Ovary (tissue), 9 donors: ENCODE data around the gene SDR42E2. TPM values are rescaled to one million over a fixed set of nuclear protein-coding genes. Genes with fewer than 3 reads are reported as not detected.

Experiments
- DNase-seq, 5 donors: peaks; one replicate each; pipeline ENCODE4 v3.0.0-alpha.2; 2019 to 2020
- H3K27ac ChIP-seq, 2 donors: fragments of 200-600 bp; one replicate each; pipeline versions ENCODE4 v1.5.1 to v1.8.0; 2019 to 2022
- H3K27me3 ChIP-seq: fragments of 200-600 bp; one replicate; pipeline ENCODE4 v1.8.0; 2022
- H3K36me3 ChIP-seq: fragments of 200-600 bp; sonication (generic); one replicate; pipeline ENCODE4 v1.5.1; 2019
- H3K4me1 ChIP-seq: one replicate; pipeline ENCODE4 v1.8.1; 2013; ENCODE audit warnings: mild to moderate bottlenecking, moderate library complexity; ENCODE audit not compliant: insufficient read depth
- H3K4me3 ChIP-seq: fragments of 200-600 bp; sonication (generic); one replicate; pipeline ENCODE4 v1.5.1; 2017
- H3K9me3 ChIP-seq, 2 donors: fragments of 200-600 bp in 1 of 2; sonication (generic) in 1 of 2; one replicate each; pipeline versions ENCODE4 v1.5.1 to v1.8.1; 2013 to 2019; ENCODE audit warnings: mild to moderate bottlenecking in 1 of 2, moderate library complexity in 1 of 2
- CTCF ChIP-seq, 3 donors: fragments of 450-650 bp in 2 of 3; fragments of 200-600 bp in 1 of 3; IDR thresholded peaks; one replicate each; pipeline versions ENCODE4 v1.5.1 to v1.8.0; 2016 to 2022; ENCODE audit warnings: antibody characterized with exemption in 3 of 3, mild to moderate bottlenecking in 1 of 3
- EP300 ChIP-seq: sonication (generic); formaldehyde crosslinking; IDR thresholded peaks from one replicate; pipeline ENCODE4 v1.6.1; 2017; ENCODE audit warnings: antibody characterized with exemption
- POLR2A ChIP-seq: fragments of 450-650 bp; IDR thresholded peaks from one replicate; pipeline ENCODE4 v1.6.1; 2017; ENCODE audit warnings: antibody characterized with exemption, mild to moderate bottlenecking, moderate library complexity
- WGBS, 3 donors: extraction: QIAGEN DNeasy Blood & Tissue Kit in 1 of 3; methylation state at CpG; one replicate each; pipeline versions ENCODE4 v1.1.5 to v1.1.7; 2013 to 2017; 5-methylcytosine and 5-hydroxymethylcytosine counted together
- intact Hi-C, 4 donors: fragments of 100-400 bp; cut with DNase I; formaldehyde crosslinking; loops; one replicate each; pipeline versions ENCODE4 v1.11.0 to v1.15.1; 2022 to 2023
- polyA plus RNA-seq, 2 donors: library from polyadenylated mRNA; stranded (reverse); fragments of 200-250 nt in 1 of 2; fragments of 350-450 nt in 1 of 2; fragmentation: Illumina TruSeq in 1 of 2; extraction: RNeasy Lipid Tissue Mini Kit (QIAGEN cat#74804) in 1 of 2; gene quantifications; one replicate each; pipeline ENCODE4 v1.2.3, GENCODE V29; 2013 to 2014
- total RNA-seq, 7 donors: library from RNA; depleted of rRNA in 2 of 7; stranded (reverse); fragments of >200 nt in 2 of 7; fragmentation: NEBNext Ultra II Directional in 3 of 7; extraction: Animal tissue kit (Norgen Biotek cat#: 25700) in 3 of 7; gene quantifications; one replicate each; pipeline versions ENCODE4 v1.1.0 to v1.2.4, GENCODE V29; 2016 to 2023
- donor health status: DM: no; HTN: no; CAD: no; lungs with moderate emphysema.
- donor health status: DM: no; HTN: no; CAD: no.
- donor health status: Bipolar disorder and iron deficiency.
- donor health status: DM: yes; HTN: yes; CAD: no.
- donor health status: DM: no; HTN: no; CAD: no.
- donor health status: DM: yes; HTN: yes; CAD: no.

SDR42E2 gene
- total and polyA plus RNA-seq, 9 donors = 0.05 to 1.1 (median 0.24) TPM; not detected in 3

- Histone ChIP-seq H3K9me3 (no peaks in the 10 kb centered on the region), H3K27me3 (no peaks in the 10 kb centered on the region), H3K4me1 (no peaks in the 10 kb centered on the region), H3K36me3 (no peaks in the 10 kb centered on the region), H3K4me3 (no peak overlapping the region), H3K27ac (no peak overlapping the region)
- TF ChIP-seq CTCF (IDR thresholded peaks at IDR 0.05) (no peak), POLR2A (no peak), EP300 (no peak)
- intact Hi-C loops = no loop called here
- DNase-seq = no peak
- WGBS, 3 donors = 45 to 59% (median 47%) methylated on average over 3 of the region's 3 CpGs
Measured at GRCh38 chr16:22240023-22240710, 77.9 kb downstream of the SDR42E2 start.

Other genes starting within 250 kb of the SDR42E2 start
- gene UQCRC2, start 209.1 kb upstream of the SDR42E2 start, total RNA-seq = 100 to 1,000 TPM; 101 to 226 (median 164) TPM
- gene UQCRC2, start 209.1 kb upstream of the SDR42E2 start, polyA plus RNA-seq = 100 to 1,000 TPM; 131 to 325 TPM
- not detected for gene PDZD9, start 161.4 kb upstream of the SDR42E2 start, total RNA-seq
- not detected for gene PDZD9, start 161.4 kb upstream of the SDR42E2 start, polyA plus RNA-seq
- gene MOSMO, start 154.4 kb upstream of the SDR42E2 start, total RNA-seq = 10 to 100 TPM; 14.3 to 33.3 (median 20.7) TPM
- gene MOSMO, start 154.4 kb upstream of the SDR42E2 start, polyA plus RNA-seq = 10 to 100 TPM; 11.6 to 15.5 TPM
- gene VWA3A, start 70.0 kb upstream of the SDR42E2 start, total RNA-seq = 10 to 100 TPM in 1 of 7 donors, 1 to 10 TPM in 4, under 1 TPM in 2; 0.33 to 46.2 (median 2.7) TPM
- under 1 TPM; 0.15 TPM for gene VWA3A, start 70.0 kb upstream of the SDR42E2 start, polyA plus RNA-seq
- gene EEF2K, start 43.8 kb downstream of the SDR42E2 start, total RNA-seq = 10 to 100 TPM in 6 of 7 donors, 1 to 10 TPM in 1; 8.1 to 37.6 (median 28.0) TPM
- 10 to 100 TPM in 1 of 2 donors, 1 to 10 TPM in 1; 8.4 to 18.8 TPM for gene EEF2K, start 43.8 kb downstream of the SDR42E2 start, polyA plus RNA-seq
- gene POLR3E, start 134.9 kb downstream of the SDR42E2 start, total RNA-seq = 10 to 100 TPM; 23.5 to 57.0 (median 40.8) TPM
- 10 to 100 TPM; 18.6 to 27.1 TPM for gene POLR3E, start 134.9 kb downstream of the SDR42E2 start, polyA plus RNA-seq
- 10 to 100 TPM; 14.3 to 30.3 (median 23.7) TPM for gene CDR2, start 212.1 kb downstream of the SDR42E2 start, total RNA-seq
- 10 to 100 TPM; 12.7 to 22.9 TPM for gene CDR2, start 212.1 kb downstream of the SDR42E2 start, polyA plus RNA-seq